DMS153 (cell line): ENCODE data around the gene LAT.
A peak's percentile ranks its signal among the peaks of the same experiment; 100 is the strongest.
"Not testable (repeated sequence)": the region's sequence is repeated elsewhere in the genome, so short reads cannot be mapped to it uniquely, and the experiment has no call there.

Source experiments
- DNase-seq: peaks from one replicate; lab custom pipeline; 2025; lab: John Stamatoyannopoulos, UW

The LAT gene

DNA sequence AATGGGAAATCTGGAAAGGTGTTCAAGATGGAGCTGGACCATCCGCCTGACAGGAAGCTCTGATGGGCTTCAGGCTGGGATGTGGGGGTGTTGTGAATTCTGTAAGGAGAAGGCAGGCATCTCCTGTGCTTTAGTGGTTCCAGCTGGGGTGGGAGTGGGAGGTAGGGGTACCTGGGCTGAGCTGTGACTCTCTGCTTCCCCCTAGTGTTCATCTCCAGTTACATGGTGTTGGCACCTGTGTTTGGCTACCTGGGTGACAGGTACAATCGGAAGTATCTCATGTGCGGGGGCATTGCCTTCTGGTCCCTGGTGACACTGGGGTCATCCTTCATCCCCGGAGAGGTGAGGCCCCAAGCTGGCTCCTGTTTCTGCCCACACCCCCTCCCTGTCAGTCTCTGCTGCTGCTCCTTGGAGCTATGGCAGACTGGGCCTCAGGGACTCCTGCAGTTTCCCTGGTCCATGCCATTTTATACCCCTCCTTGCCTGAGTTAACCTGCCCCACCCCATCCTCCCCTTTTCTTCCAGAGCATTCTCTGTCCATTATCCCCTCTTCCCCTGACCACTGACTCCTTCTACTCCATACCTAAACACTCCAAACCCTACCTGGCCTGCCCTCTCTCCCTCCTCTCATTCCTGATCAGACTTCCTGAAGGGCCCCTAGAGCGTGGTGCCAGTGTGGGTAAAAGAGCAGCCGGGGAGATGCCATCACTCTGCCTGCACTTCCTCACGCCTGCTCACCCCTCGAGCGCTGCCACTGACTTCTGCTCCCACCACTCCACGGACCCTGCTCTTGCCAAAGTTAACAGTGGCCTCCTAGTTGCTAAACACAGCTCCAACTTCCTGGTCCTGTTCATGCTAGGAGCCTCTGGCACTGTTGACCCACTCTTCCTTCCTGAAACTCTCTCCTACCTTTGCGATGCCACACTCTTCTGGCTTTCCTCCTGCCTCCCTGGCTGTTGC, 6.9 kb upstream of the LAT start:
- no peak for DNase-seq

DNA sequence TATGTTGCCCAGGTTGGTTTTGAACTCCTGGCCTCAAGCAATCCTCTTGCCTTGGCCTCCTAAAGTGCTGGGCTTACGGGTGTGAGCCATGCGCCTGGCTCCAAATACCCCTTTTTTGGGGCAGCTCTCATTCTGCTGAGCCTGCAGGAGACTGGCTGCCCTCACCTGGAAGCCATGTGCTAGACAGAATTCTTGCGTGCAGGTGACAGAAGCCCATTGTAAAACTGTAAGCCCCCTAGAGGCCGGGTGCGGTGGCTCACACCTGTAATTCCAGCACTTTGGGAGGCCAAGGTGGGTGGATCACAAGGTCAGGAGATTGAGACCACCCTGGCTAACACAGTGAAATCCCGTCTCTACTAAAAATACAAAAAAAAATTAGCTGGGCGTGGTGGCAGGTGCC, 4.5 kb upstream of the LAT start:
- DNase-seq: not testable (repeated sequence)

DNA sequence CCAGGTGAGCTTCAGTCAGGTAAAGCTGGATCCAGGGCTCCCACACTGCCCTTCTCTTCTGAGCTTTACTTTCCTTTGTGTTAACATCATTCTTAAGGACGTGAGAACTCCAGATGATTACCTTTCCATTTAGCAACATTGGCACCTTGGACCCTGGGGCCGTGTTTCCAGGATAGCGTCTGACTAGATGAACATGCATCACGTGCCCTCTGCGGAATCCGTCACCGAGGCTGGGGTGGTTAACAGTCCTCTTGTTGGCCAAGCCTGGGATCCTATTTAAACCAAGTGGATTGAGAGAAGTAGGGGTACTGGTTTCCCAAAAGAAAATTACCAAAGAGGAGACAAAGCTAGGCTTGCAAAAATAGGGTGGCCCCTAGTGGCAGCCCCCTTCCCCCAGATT, 3.9 kb upstream of the LAT start:
- DNase-seq: no peak

DNA sequence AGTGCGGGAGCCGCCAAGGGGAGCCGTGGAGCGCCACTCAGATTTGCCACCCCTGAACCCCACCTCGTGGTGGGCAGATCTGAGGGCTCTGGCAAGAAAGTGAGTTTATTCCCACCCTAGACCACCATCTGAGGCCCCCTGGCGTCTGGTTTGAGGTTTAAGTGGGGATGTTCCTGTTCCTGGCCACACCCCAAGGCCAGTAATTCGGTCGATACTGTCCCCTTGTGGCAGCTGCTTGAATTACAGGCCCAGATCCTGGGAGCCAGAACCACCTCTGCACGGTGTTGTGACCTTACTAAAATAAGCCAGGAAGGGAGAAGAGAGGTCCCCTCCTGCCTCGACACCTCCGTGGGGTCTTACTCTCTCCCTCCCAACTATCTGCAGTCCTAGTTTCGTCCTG, 3.3 kb upstream of the LAT start:
- DNase-seq: no peak

DNA sequence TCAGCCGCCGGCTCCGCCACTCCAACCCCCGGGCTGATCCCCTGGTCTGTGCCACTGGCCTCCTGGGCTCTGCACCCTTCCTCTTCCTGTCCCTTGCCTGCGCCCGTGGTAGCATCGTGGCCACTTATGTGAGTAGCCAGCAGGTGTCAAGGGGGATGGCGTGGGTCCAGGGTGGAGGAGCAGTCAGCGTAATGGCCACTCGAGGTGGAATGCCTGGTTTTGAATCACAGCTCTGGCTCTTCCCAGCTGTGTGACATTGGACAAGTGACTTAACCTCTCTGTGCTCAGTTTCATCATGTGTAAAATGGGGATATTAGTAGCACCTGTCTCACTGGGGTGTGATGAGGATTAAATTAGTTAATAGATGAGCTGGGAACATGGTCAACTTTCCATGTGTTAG, 2.4 kb upstream of the LAT start:
- DNase-seq: no peak

DNA sequence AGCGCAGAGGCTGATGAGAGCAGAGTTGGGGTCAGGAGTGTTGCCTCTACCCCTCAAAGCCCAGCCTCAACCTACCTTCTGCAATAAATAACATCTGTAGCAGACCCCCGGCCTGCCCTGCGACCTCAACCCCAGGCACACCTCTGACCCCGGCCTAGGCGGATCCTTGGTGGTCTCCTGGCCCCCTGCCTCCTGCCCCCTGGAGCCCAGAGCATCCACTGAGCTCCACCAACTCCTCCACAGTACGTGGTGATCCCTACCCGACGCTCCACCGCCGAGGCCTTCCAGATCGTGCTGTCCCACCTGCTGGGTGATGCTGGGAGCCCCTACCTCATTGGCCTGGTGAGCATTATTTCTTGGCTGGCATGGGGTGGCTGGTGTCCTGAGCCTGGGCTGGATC, 1.9 kb upstream of the LAT start:
- DNase-seq: no peak

DNA sequence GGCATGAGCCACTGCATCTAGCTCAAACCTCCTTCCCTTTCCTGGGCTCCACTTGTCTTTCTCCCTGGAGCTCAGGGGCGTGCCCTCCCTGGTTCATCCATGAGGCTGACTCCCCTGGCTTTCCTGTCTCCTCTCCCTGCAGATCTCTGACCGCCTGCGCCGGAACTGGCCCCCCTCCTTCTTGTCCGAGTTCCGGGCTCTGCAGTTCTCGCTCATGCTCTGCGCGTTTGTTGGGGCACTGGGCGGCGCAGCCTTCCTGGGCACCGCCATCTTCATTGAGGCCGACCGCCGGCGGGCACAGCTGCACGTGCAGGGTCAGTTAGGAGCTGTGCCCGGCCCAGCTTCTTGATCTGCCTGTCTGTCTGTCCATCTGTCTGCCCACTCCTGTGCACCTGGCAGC, 1.2 kb upstream of the LAT start:
- DNase-seq: peak; percentile 21

DNA sequence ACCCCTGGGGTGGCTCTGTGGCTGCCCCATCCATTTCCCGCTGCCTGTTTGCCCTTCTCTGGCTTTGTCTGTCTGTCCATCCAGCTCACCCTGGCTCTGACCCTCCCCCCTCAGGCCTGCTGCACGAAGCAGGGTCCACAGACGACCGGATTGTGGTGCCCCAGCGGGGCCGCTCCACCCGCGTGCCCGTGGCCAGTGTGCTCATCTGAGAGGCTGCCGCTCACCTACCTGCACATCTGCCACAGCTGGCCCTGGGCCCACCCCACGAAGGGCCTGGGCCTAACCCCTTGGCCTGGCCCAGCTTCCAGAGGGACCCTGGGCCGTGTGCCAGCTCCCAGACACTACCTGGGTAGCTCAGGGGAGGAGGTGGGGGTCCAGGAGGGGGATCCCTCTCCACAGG, 761 bp upstream of the LAT start:
- DNase-seq: no peak

DNA sequence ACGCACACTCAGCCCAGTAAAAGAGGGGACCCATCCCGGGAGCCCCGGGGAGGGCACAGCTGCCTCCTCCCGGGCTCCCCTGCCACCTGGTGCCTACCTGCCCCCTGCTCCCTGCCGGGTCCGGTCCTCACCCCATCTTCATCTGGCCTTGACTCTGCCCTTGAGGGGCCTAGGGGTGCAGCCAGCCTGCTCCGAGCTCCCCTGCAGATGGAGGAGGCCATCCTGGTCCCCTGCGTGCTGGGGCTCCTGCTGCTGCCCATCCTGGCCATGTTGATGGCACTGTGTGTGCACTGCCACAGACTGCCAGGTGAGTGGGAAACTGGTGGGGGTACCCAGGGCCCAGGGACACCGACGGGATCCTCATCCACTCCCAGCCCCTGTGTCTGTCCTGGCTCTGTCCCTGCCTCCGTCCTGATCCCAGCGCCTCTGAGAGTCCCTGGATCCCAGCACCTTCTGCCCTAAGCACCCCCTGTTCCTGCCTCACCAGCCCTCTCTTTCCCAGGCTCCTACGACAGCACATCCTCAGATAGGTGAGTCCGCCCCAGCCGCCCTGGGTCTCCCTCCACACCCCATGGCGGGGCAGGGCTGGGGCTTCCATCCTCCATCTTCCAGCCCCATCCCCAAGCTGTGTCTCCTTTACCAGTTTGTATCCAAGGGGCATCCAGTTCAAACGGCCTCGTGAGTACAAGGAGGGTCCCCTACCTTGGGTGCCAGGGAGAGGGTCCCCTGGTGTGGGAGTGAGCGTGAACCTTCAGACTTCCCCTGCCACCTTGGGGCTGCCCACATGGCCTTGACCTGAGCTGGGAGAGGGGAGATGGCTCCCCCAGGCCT, 574 bp downstream of the LAT start:
- no peak for DNase-seq

DNA sequence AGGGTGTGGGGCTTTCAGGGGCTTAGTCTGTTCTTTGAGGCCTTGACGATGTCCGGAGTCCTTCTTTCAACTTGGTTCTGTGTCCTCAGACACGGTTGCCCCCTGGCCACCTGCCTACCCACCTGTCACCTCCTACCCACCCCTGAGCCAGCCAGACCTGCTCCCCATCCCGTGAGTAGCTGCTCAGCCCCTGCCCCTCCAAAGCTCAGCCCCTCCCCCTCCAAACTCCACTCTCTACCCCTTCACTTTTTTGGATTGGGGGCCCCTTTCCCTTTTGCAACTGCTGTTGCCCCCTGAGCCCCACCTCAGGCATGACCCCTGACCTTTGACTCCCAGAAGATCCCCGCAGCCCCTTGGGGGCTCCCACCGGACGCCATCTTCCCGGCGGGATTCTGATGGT, 1.2 kb downstream of the LAT start:
- DNase-seq: no peak

DNA sequence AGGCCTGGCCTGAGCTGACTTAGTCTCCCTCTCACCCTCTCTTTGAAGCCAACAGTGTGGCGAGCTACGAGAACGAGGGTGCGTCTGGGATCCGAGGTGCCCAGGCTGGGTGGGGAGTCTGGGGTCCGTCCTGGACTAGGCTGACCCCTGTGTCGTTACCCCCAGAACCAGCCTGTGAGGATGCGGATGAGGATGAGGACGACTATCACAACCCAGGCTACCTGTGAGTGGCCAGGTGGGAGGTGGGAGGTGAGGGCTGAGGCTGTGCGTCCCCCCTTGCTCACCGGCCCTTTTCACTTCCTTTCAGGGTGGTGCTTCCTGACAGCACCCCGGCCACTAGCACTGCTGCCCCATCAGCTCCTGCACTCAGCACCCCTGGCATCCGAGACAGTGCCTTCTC, 1.6 kb downstream of the LAT start:
- no peak for DNase-seq

DNA sequence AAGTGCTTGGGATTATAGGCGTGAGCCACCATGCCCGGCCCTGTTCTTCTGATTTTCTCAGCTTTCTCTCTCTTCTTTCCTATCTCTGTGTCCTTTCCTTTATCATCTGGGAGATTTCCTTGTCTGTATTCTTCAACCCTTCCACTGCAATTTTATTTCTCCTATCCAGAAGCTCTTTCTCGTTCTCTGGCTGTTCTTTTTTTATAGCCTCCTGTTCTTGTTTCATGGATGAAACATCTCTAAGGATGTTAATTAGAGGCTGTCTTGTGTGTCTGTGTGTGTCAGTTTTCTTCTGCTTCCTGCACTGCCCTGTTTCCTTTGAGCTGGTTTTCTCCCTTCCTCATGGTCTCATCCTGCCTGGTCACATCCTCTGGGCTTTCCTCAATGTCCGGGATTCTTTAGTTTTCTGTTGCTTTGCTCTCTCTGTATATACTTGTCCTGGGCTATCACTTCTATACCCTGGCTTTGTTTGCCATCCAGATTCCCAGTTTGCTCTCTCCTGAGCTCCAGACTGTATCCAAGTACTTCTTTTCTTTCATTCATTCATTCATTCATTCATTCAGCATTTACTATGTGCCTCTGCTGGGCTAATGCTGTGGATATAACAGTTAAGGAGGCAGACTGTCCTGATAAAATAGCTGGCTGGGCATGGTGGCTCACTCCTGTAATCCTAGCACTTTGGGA, 2.5 kb downstream of the LAT start:
- no peak for DNase-seq

DNA sequence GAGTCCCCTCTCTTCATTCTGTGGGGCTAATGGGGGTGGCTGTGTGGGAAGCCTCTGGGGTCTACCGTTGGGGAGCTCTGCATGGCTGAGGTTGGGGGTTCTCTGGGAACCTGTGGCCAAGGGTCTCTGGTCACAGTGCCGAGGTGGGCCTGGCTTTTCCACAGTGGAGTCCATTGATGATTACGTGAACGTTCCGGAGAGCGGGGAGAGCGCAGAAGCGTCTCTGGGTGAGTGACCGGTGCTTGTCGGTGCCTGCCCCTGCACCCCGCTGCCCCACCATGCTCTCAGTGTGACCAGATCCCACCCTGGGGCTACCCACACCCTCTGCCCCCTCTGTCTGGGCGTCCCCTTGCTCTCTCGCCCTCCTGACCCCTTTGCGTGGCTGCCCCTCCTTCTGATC, 4.5 kb downstream of the LAT start:
- DNase-seq: no peak

DNA sequence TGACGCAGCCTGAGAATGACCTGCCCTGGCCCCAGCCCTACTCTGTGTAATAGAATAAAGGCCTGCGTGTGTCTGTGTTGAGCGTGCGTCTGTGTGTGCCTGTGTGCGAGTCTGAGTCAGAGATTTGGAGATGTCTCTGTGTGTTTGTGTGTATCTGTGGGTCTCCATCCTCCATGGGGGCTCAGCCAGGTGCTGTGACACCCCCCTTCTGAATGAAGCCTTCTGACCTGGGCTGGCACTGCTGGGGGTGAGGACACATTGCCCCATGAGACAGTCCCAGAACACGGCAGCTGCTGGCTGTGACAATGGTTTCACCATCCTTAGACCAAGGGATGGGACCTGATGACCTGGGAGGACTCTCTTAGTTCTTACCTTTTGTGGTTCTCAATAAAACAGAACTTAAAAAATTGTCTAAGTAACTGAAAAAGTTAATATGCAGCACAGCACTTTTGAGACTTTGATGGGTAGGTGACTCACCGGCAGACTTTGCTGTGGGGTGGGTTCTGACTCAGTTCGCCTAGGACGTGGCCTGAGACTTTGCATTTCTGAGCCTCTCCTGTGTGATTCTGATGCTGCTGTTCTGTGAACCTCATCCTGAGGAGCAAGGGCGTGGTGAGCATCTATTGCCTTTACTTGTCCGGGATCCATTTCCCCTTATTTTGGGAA, 5.7 kb downstream of the LAT start:
- no peak for DNase-seq

DNA sequence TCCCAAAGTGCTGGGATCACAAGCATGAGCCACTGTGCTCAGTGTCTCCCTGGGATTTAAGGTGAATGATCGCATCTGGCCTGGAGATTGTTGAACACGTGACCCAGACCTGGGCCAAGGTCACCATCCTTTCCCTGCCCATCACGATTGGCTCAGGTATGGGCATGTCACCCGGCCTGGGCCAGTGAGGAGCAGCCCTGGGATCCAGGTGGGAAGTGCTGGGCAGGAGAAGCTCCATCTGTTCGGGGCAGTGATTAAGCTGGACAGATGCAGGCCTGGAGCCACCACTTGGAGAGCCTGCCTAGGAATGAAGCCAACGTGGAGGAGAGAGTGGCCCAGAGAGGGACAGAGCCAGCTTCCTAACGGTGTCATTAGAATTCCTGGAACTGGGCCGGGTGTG, 6.8 kb downstream of the LAT start:
- no peak for DNase-seq

DNA sequence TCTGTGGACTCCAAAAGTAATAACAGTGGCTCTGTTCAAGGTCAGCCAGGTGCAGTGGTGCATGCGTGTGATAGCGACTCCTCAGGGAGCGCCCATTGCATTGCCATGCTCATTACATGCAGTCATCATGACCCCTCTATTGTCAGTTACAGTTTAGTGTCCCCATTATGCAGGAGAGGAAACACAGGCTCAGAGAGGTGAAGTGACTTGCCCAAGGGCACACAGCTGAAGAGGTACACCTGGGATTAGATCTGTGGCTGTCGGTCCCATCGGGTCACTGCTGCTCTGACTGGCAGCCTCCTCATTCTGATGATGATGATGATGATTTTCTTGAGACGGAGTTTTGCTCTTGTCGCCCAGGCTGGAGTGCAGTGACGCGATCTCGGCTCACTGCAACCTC, 7.6 kb downstream of the LAT start:
- no peak for DNase-seq

DNA sequence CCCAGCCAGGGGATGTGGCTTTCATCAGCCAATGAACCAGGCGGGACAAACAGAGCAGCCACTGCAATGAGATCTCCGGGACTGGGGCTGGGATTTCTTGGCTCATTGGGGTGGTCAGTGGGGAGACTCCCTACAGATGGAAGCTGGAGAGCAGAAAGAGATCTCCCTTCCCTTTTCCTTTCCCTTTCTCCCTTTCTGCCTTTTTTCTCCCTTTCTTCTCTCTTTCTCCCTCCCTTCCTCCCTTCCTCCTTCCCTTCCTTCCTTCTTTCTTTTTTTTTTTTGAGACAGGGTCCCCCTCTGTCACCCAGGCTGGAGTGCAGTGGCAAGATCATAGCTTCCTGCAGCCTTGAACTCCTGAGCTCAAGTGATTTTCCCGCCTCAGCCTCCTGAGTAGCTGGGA, 14.0 kb downstream of the LAT start:
- no peak for DNase-seq

DNA sequence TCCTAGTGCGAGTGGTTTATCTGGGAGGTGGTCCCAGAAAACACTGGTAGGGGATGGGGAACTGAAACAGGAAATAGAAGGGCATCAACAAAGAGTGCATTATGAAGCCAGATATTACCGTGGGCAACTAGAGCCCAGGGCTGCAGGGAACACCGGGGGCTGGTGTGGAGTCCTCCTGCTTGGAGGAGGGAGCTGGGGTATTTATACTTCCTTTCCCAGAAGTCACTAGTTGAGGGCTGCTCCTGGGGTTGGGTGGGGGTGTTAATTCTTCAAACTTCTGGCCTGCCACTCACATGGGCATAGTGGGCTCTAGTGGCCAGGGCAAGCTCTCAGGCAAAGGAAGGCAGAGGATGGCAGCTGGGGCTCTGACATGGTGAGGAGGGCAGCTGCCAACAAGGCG, 14.7 kb downstream of the LAT start:
- no peak for DNase-seq

DNA sequence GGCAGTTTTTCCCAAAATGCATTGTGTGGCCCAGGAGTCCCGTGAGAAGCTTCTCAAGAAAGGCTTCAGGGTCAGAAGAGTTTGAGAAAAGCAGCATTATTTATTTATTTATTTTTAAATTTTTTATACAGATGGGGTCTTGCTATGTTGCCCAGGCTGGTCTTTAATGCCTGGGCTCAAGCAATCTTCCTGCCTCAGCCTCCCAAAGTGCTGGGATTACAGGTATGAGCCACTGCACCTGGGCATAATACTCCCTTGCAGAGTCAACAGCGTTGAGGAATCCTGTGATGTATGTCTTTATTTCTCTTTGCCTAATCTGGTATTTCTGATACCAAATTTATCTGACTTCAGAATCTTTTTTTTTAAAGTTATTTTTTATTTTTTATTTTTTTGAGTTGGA, 15.2 kb downstream of the LAT start:
- no peak for DNase-seq

DNA sequence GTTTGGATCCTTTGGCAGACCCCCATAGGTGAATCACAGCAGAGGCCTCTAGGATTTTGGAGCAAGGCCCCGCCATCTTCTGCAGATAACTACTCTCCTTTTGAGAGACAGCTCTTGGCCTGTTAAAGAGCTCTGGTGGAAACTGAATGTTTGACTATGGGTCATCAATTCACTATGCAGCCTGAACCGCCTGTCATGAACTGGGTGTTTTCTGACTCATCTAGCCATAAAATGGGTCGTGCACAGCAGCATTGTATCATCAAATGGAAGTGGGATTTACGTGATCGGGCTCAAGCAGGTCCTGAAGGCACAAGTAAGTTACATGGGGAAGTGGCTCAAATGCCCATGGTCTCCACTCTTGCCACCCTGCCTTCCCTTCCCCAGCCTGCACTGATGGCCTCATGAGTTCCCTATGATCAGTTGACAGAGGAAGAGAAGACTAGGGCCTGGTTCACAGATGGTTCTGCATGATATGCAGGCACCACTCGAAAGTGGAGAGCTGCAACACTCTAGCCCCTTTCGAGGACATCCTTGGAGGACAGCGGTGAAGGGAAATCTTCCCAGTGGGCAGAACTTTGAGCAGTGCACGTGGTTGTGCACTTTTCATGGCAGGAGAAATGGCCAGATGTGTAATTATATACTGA, 19.8 kb downstream of the LAT start:
- not testable (repeated sequence) for DNase-seq

DNA sequence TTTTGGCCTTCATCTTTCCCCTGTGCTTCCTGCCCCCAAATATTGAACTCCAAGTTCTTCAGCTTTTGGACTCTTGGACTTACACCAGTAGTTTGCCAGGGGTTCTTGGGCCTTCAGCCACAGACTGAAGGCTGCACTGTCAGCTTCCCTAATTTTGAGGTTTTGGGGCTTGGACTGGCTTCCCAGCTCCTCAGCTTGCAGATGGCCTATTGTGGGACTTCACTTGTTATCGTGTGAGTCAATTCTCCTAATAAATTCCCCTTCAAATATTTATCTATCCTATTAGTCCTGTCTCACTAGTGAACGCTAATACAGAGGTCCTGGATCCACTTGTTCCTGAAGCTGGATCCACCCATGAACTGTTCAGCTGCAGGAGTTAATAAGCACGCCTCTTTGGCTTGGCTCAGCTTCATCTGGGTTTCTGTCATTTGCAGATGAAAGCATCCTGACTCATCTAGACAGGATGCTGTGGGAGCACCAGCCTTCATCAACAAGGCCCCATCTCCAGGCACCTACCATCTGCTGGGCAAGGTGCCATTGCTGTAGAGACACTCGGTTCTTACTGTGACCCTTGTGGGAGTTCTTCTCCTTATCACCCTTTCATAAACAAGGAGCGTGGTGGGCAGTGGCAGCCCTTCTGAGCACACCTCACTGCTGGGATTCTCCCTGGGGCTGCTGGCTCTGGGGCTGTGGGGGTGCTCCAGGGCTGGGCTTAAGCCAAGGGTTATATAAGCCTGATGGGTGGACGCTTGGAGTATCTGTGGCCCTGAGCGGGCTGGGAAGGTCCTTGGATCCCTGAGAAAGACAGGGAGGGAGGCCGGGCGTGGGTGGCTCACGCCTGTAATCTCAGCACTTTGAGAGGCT, 23.1 kb downstream of the LAT start:
- DNase-seq: no peak
